IMR-90 (cell line): ENCODE results near the gene TRIM44. TPM values are rescaled to one million over a fixed set of nuclear protein-coding genes. Genes with fewer than 3 reads are reported as not detected.

Experiments
- ATAC-seq: fragments of 200-7000 bp; cut with Tn5 transposase; 2 replicates; pipeline ENCODE4 v1.9.1; 2020; ENCODE audit warnings: low read depth, mild to moderate bottlenecking, moderate library complexity
- BruUV-seq: library from RNA; stranded (reverse); fragments of 400-500 nt; replicated peaks from 2 replicates; lab custom pipeline; 2021; lab: Mats Ljungman, UMichigan
- CTCF ChIA-PET: fragments of 300-600 bp; formaldehyde crosslinking; extraction: SDS; loops from one replicate; lab custom pipeline; 2021; ENCODE audit warnings: antibody characterized with exemption; lab: Yijun Ruan, JAX
- POLR2A ChIA-PET: fragments of 300-600 bp; sonication (Branson Sonifier 250); formaldehyde crosslinking; loops from one replicate; lab custom pipeline; 2022; ENCODE audit warnings: antibody characterized with exemption; ENCODE audit not compliant: unreplicated experiment; lab: Charles Lee
- DNase-seq: peaks from one replicate; pipeline ENCODE4 v3.0.0; 2013
- H2AFZ ChIP-seq: replicated peaks from 2 replicates; pipeline ENCODE3; 2013; ENCODE audit warnings: low read length, mild to moderate bottlenecking; ENCODE audit not compliant: poor library complexity
- H2AK5ac ChIP-seq: 2 replicates; pipeline ENCODE4 v1.6.1; 2013; ENCODE audit warnings: low read depth, low read length, inconsistent platforms
- H2AK9ac ChIP-seq: replicated peaks from 2 replicates; pipeline ENCODE3; 2013; ENCODE audit warnings: mild to moderate bottlenecking, low read depth, low read length, moderate library complexity; ENCODE audit not compliant: poor library complexity
- H2BK120ac ChIP-seq: 2 replicates; pipeline ENCODE4 v1.6.1; 2013; ENCODE audit warnings: low read depth, low read length, inconsistent platforms
- H2BK15ac ChIP-seq: 3 replicates; pipeline ENCODE4 v1.6.1; 2013; ENCODE audit warnings: low read depth, low read length, inconsistent platforms
- H2BK20ac ChIP-seq: 2 replicates; pipeline ENCODE4 v1.6.1; 2013; ENCODE audit warnings: low read depth, mild to moderate bottlenecking, inconsistent platforms, low read length, moderate library complexity
- H2BK5ac ChIP-seq: 2 replicates; pipeline ENCODE4 v1.6.1; 2013; ENCODE audit warnings: mild to moderate bottlenecking, low read depth, low read length, inconsistent platforms; ENCODE audit not compliant: poor library complexity, severe bottlenecking
- H3K14ac ChIP-seq: replicated peaks from 2 replicates; pipeline ENCODE4 v1.6.1; 2013; ENCODE audit warnings: low read depth, low read length, inconsistent platforms
- H3K18ac ChIP-seq: 2 replicates; pipeline ENCODE4 v1.6.1; 2013; ENCODE audit warnings: low read depth, low read length, control low read depth
- H3K23ac ChIP-seq: 2 replicates; pipeline ENCODE4 v1.6.1; 2013; ENCODE audit warnings: low read depth, low read length, inconsistent platforms
- H3K27ac ChIP-seq: 2 replicates; pipeline ENCODE4 v1.5.1; 2013; ENCODE audit warnings: mild to moderate bottlenecking, control low read depth, low read length; ENCODE audit not compliant: insufficient read depth
- H3K27me3 ChIP-seq: 2 replicates; pipeline ENCODE4 v1.6.1; 2013; ENCODE audit warnings: low read length; ENCODE audit not compliant: control insufficient read depth, insufficient read depth
- H3K36me3 ChIP-seq: 2 replicates; pipeline ENCODE4 v1.6.1; 2013; ENCODE audit warnings: low read length, mixed read lengths; ENCODE audit not compliant: control insufficient read depth, insufficient read depth
- H3K4ac ChIP-seq: 2 replicates; pipeline ENCODE4 v1.6.1; 2013; ENCODE audit warnings: low read depth, low read length, inconsistent platforms
- H3K4me1 ChIP-seq: 2 replicates; pipeline ENCODE4 v1.6.1; 2013; ENCODE audit warnings: low read length, mixed read lengths; ENCODE audit not compliant: control insufficient read depth, insufficient read depth
- H3K4me2 ChIP-seq: 2 replicates; pipeline ENCODE4 v1.6.1; 2013; ENCODE audit warnings: low read depth, mild to moderate bottlenecking, control low read depth, low read length, moderate library complexity
- H3K4me3 ChIP-seq: 2 replicates; pipeline ENCODE4 v1.5.1; 2013; ENCODE audit warnings: low read depth, mild to moderate bottlenecking, control low read depth, low read length, moderate library complexity; ENCODE audit not compliant: insufficient read depth
- H3K56ac ChIP-seq: 2 replicates; pipeline ENCODE4 v1.6.1; 2013; ENCODE audit warnings: low read length, inconsistent platforms; ENCODE audit not compliant: insufficient read depth; ENCODE audit errors: extremely low read depth
- H3K79me1 ChIP-seq, 2 experiments: 2 replicates each; pipeline ENCODE4 v1.6.1; 2013; ENCODE audit warnings: low read length in 2 of 2, inconsistent platforms in 1 of 2, low read depth in 1 of 2
- H3K9ac ChIP-seq: 2 replicates; pipeline ENCODE4 v1.6.1; 2013; ENCODE audit warnings: low read depth, low read length, control low read depth
- H3K9me1 ChIP-seq: 2 replicates; pipeline ENCODE4 v1.6.1; 2013; ENCODE audit warnings: low read length, inconsistent platforms; ENCODE audit not compliant: insufficient read depth
- H3K9me3 ChIP-seq: 2 replicates; pipeline ENCODE4 v1.6.1; 2013; ENCODE audit warnings: low read length; ENCODE audit not compliant: control insufficient read depth, insufficient read depth
- H4K20me1 ChIP-seq: 2 replicates; pipeline ENCODE4 v1.6.1; 2013; ENCODE audit warnings: low read length, inconsistent platforms; ENCODE audit not compliant: insufficient read depth
- H4K5ac ChIP-seq: 2 replicates; pipeline ENCODE4 v1.6.1; 2013; ENCODE audit warnings: mild to moderate bottlenecking, low read depth, low read length, control low read depth
- H4K8ac ChIP-seq, 2 experiments: 2 replicates each; pipeline ENCODE4 v1.6.1; 2013; ENCODE audit warnings: low read depth in 2 of 2, low read length in 2 of 2, control low read depth in 1 of 2, inconsistent platforms in 1 of 2
- H4K91ac ChIP-seq: 2 replicates; pipeline ENCODE4 v1.6.1; 2013; ENCODE audit warnings: low read depth, low read length, inconsistent platforms; ENCODE audit not compliant: insufficient read depth
- CTCF ChIP-seq: conservative IDR thresholded peaks from 2 replicates; pipeline ENCODE4 v1.5.1; 2012; ENCODE audit warnings: mild to moderate bottlenecking, low read depth, low read length, improper control_type of control experiment
- MXI1 ChIP-seq: IDR thresholded peaks from 2 replicates; pipeline ENCODE4 v1.6.1; 2012; ENCODE audit warnings: low read depth, mild to moderate bottlenecking, low read length, moderate library complexity, borderline replicate concordance
- RFX5 ChIP-seq: IDR thresholded peaks from 2 replicates; pipeline ENCODE4 v1.8.0; 2012; ENCODE audit warnings: low read depth, mild to moderate bottlenecking, low read length, moderate library complexity
- SMC3 ChIP-seq: fragments of 150-350 bp; IDR thresholded peaks from 2 replicates; pipeline ENCODE4 v1.6.1; 2016; ENCODE audit warnings: low read depth, mild to moderate bottlenecking, antibody characterized with exemption, low read length, moderate library complexity
- WGBS, 2 experiments: methylation state at CpG; one replicate each; pipeline versions ENCODE4 v1.1.5 to v1.1.7; 2013; ENCODE audit warnings: missing lambda C conversion rate in 2 of 2; ENCODE audit not compliant: insufficient read length in 1 of 2; ENCODE audit errors: extremely low coverage in 2 of 2; 5-methylcytosine and 5-hydroxymethylcytosine counted together
- dilution Hi-C: fragments of 300-500 bp; cut with HindIII; formaldehyde crosslinking; loops from one replicate; pipeline ENCODE4 v1.14.3; 2018; ENCODE audit warnings: low sequenced_read_pairs; ENCODE audit not compliant: unreplicated experiment
- in situ Hi-C: fragments of 300-500 bp; cut with MboI; formaldehyde crosslinking; loops from 3 replicates; pipeline ENCODE4 v1.14.3; 2019; ENCODE audit warnings: low sequenced_read_pairs, inconsistent platforms, mixed read lengths
- intact Hi-C: fragments of 100-400 bp; cut with micrococcal nuclease; formaldehyde crosslinking; loops from 2 replicates; pipeline ENCODE4 v1.10.0; 2022
- polyA plus RNA-seq, 3 experiments: library from polyadenylated mRNA; depleted of rRNA; stranded (reverse); fragments of >200 nt; gene quantifications; 2 replicates each; pipeline ENCODE4 v1.2.3, GENCODE V29; 2012; ENCODE audit warnings: low replicate concordance in 1 of 3
- total RNA-seq: library from RNA; depleted of rRNA; stranded (reverse); fragments of >200 nt; gene quantifications from 2 replicates; pipeline ENCODE4 v1.2.3, GENCODE V29; 2012

TRIM44 gene
- total and polyA plus RNA-seq, 2 of the 4 experiments (the other 2 are of a cell fraction): 50.7 to 104 TPM

GRCh38 chr11:35619116-35619854, 43.3 kb upstream of the TRIM44 start:
- ChIA-PET CTCF (interaction anchor here (1.0 to 1.9 kb wide), 3 partner anchors 145 to 513 kb away, joined by 3 to 16 read pairs (median 4); no protein-coding TSS in a partner anchor), POLR2A (no interaction called here)
- no peaks in the 10 kb centered on the region for H3K36me3 ChIP-seq
- H3K4me1 ChIP-seq: peaks cover 15% of the 10 kb centered on the region
- H4K5ac ChIP-seq: no peak overlapping the region; the same call in 1 of the 2 replicates
- peak overlapping the region; percentile 95 for H3K23ac ChIP-seq
- peak overlapping the region; percentile 80 for H2AFZ ChIP-seq
- no peaks in the 10 kb centered on the region for H3K9me3 ChIP-seq
- H3K56ac ChIP-seq: peak overlapping the region; percentile 87
- 0 out of 3 replicates have a peak overlapping the region, but pooled peaks have one; percentile 35 for H2BK15ac ChIP-seq
- no peaks in the 10 kb centered on the region; the same call in 1 of the 2 replicates for H4K20me1 ChIP-seq
- peak overlapping the region; percentile 97 for H3K14ac ChIP-seq
- H2BK5ac ChIP-seq: peak overlapping the region; percentile 82
- H4K91ac ChIP-seq: peak overlapping the region; percentile 71
- H3K79me1 ChIP-seq: peaks cover 14 to 35% of the 10 kb centered on the region in 2 experiments
- in situ Hi-C loops (loop anchor here (5.0 to 25.0 kb wide), 3 partner anchors 516 to 843 kb away; no protein-coding TSS in a partner anchor), intact Hi-C loops (loop anchor here (5.0 kb wide), 3 partner anchors 323 to 533 kb away; partner anchors contain the start of gene LDLRAD3), dilution Hi-C loops (no loop called here)
- ATAC-seq: peak; percentile 2
- peak overlapping the region; percentile 61 for H3K9ac ChIP-seq
- peak overlapping the region; percentile 96 for H2AK9ac ChIP-seq
- DNase-seq: peak; percentile 37
- H3K4me2 ChIP-seq: peak overlapping the region; percentile 87
- no TSS peak for BruUV-seq
- no peaks in the 10 kb centered on the region for H3K27me3 ChIP-seq
- peak overlapping the region; percentile 39 for H3K18ac ChIP-seq
- H2BK120ac ChIP-seq: peak overlapping the region; percentile 70
- peak overlapping the region; percentile 26; the same call in 1 of the 2 replicates for H2BK20ac ChIP-seq
- H3K27ac ChIP-seq: peak overlapping the region; percentile 76
- H3K4ac ChIP-seq: peak overlapping the region; percentile 94
- WGBS, 2 experiments: 1% methylated on average over 72 of the region's 84 CpGs; no CpG with 5 or more reads in 1 of the 2 experiments
- H3K4me3 ChIP-seq: peak overlapping the region; percentile 67
- TF ChIP-seq SMC3: 0 out of 2 replicates have a peak, but pooled peaks have one; percentile 1
- TF ChIP-seq MXI1: peak; percentile 83; the same call in 1 of the 2 replicates
- TF ChIP-seq RFX5: no peak
- TF ChIP-seq CTCF: 0 out of 2 replicates have a peak, but pooled peaks have one; percentile 3
- peaks cover 14% of the 10 kb centered on the region for H3K9me1 ChIP-seq
- H4K8ac ChIP-seq: peak overlapping the region; percentile 81 to 83; a peak in 3 of 4 replicates
- H2AK5ac ChIP-seq: peak overlapping the region; percentile 64
